Stomach (tissue), 9 donors: Measurements from ENCODE around the gene SGCE. TPM values are rescaled to one million over a fixed set of nuclear protein-coding genes. Genes with fewer than 3 reads are reported as not detected.

Experiments used
- DNase-seq, 2 donors: peaks; one replicate each; pipeline versions ENCODE4 v3.0.0 to v3.0.0-alpha.2; 2013 to 2019
- H3K27ac ChIP-seq, 5 donors: fragments of 200-600 bp in 4 of 5; sonication (generic) in 4 of 5; one replicate each; pipeline ENCODE4 v1.5.1; 2013 to 2019; ENCODE audit warnings: mild to moderate bottlenecking in 1 of 5, moderate library complexity in 1 of 5
- H3K27me3 ChIP-seq, 3 donors: fragments of 200-600 bp; sonication (generic); one replicate each; pipeline ENCODE4 v1.5.1; 2017 to 2019; ENCODE audit warnings: mixed run types in 1 of 3
- H3K36me3 ChIP-seq, 4 donors: fragments of 200-600 bp; sonication (generic); 1 replicate in 3 of 4; 2 replicates in 1 of 4; pipeline ENCODE4 v1.5.1; 2016 to 2019
- H3K4me1 ChIP-seq, 4 donors: fragments of 200-600 bp; sonication (generic); one replicate each; pipeline ENCODE4 v1.5.1; 2016 to 2019
- H3K4me3 ChIP-seq, 4 donors: fragments of 200-600 bp; sonication (generic) in 3 of 4; one replicate each; pipeline ENCODE4 v1.5.1; 2016 to 2019; ENCODE audit warnings: mild to moderate bottlenecking in 1 of 4
- H3K9me3 ChIP-seq, 4 donors: fragments of 200-600 bp; sonication (generic); one replicate each; pipeline ENCODE4 v1.5.1; 2016 to 2019
- CTCF ChIP-seq, 7 experiments: fragments of 450-650 bp in 4 of 7; fragments of 200-600 bp in 3 of 7; sonication (generic) in 3 of 7; IDR thresholded peaks; one replicate each; pipeline ENCODE4 v1.5.1; 2016 to 2019; ENCODE audit warnings: antibody characterized with exemption in 7 of 7, control low read depth in 2 of 7, mild to moderate bottlenecking in 1 of 7
- EP300 ChIP-seq: sonication (generic); formaldehyde crosslinking; IDR thresholded peaks from one replicate; pipeline ENCODE4 v1.6.1; 2017; ENCODE audit warnings: antibody characterized with exemption
- POLR2A ChIP-seq, 4 donors: fragments of 450-650 bp; IDR thresholded peaks; one replicate each; pipeline ENCODE4 v1.6.1; 2016; ENCODE audit warnings: antibody characterized with exemption in 4 of 4, control low read depth in 2 of 4, mild to moderate bottlenecking in 1 of 4, moderate library complexity in 1 of 4
- POLR2AphosphoS5 ChIP-seq, 3 donors: sonication (generic); formaldehyde crosslinking; IDR thresholded peaks; one replicate each; pipeline ENCODE4 v1.6.1; 2016; ENCODE audit warnings: antibody characterized with exemption in 3 of 3
- WGBS, 5 donors: extraction: QIAGEN DNeasy Blood & Tissue Kit in 3 of 5; methylation state at CpG; one replicate each; pipeline versions ENCODE4 v1.1.5 to v1.1.7; 2013 to 2018; 5-methylcytosine and 5-hydroxymethylcytosine counted together
- intact Hi-C: fragments of 100-400 bp; cut with DNase I; formaldehyde crosslinking; loops from one replicate; pipeline ENCODE4 v1.15.1; 2023; ENCODE audit warnings: low total_unique reads
- polyA plus RNA-seq, 3 donors: library from polyadenylated mRNA; stranded (reverse); fragments of 200-250 nt; gene quantifications; one replicate each; pipeline ENCODE4 v1.2.3, GENCODE V29; 2013
- total RNA-seq, 5 donors: library from RNA; depleted of rRNA; stranded (reverse); fragments of >200 nt; gene quantifications; one replicate each; pipeline versions ENCODE4 v1.1.0 to v1.2.3, GENCODE V29; 2014 to 2016
- donor health status: healthy with polysubstance abuse.
- donor health status: Bipolar disorder and iron deficiency.
- donor health status: healthy.

The SGCE gene
- total and polyA plus RNA-seq, 8 donors: 12.0 to 142 (median 66.9) TPM

- intact Hi-C loops: no loop called here
- H3K27ac ChIP-seq: no peak overlapping the region
- no peak overlapping the region for H3K4me3 ChIP-seq
- H3K36me3 ChIP-seq: no peaks in the 10 kb centered on the region
- no peaks in the 10 kb centered on the region for H3K9me3 ChIP-seq
- H3K27me3 ChIP-seq: peaks cover 0 to 20% (median under 1%) of the 10 kb centered on the region in 3 donors
- 82 to 86% (median 84%) methylated on average over 5 of the region's 5 CpGs for WGBS, 5 donors
- peaks cover 0 to 35% (median 0%) of the 10 kb centered on the region in 4 donors for H3K4me1 ChIP-seq
- no peak for DNase-seq
- TF ChIP-seq CTCF (IDR thresholded peaks at IDR 0.05) (no peak), POLR2AphosphoS5 (IDR thresholded peaks at IDR 0.05) (no peak)
Measured at GRCh38 chr7:94648731-94649130, 7.2 kb downstream of the SGCE start.

GRCh38 chr7:94647295-94647694 lies 8.6 kb downstream of the SGCE start:
- H3K27ac ChIP-seq: no peak overlapping the region
- no peak for TF ChIP-seq CTCF (IDR thresholded peaks at IDR 0.05)
- TF ChIP-seq EP300: no peak
- no peak for TF ChIP-seq POLR2AphosphoS5 (IDR thresholded peaks at IDR 0.05)
- TF ChIP-seq POLR2A (IDR thresholded peaks at IDR 0.05): no peak
- intact Hi-C loops: no loop called here
- H3K4me3 ChIP-seq: no peak overlapping the region
- peaks cover 0 to 7% (median 0%) of the 10 kb centered on the region in 3 donors for H3K27me3 ChIP-seq
- WGBS, 5 donors: 81 to 90% (median 84%) methylated on average over 3 of the region's 3 CpGs
- no peak for DNase-seq
- H3K9me3 ChIP-seq: no peaks in the 10 kb centered on the region
- H3K4me1 ChIP-seq: peaks cover 0 to 25% (median 0%) of the 10 kb centered on the region in 4 donors
- no peaks in the 10 kb centered on the region for H3K36me3 ChIP-seq

GRCh38 chr7:94643771-94644545 lies 12.0 kb downstream of the SGCE start:
- Histone ChIP-seq H3K36me3 (no peaks in the 10 kb centered on the region), H3K9me3 (no peaks in the 10 kb centered on the region), H3K27ac (no peak overlapping the region), H3K27me3 (no peaks in the 10 kb centered on the region), H3K4me3 (no peak overlapping the region), H3K4me1 (peaks cover 0 to 7% (median 0%) of the 10 kb centered on the region in 4 donors)
- 73 to 86% (median 84%) methylated on average over 3 of the region's 3 CpGs for WGBS, 5 donors
- no peak for DNase-seq
- TF ChIP-seq POLR2AphosphoS5 (IDR thresholded peaks at IDR 0.05): no peak
- TF ChIP-seq CTCF (IDR thresholded peaks at IDR 0.05): no peak
- TF ChIP-seq POLR2A (IDR thresholded peaks at IDR 0.05): no peak
- intact Hi-C loops: no loop called here

- Histone ChIP-seq H3K4me1 (no peaks in the 10 kb centered on the region), H3K27me3 (no peaks in the 10 kb centered on the region), H3K27ac (no peak overlapping the region), H3K36me3 (no peaks in the 10 kb centered on the region), H3K4me3 (no peak overlapping the region), H3K9me3 (no peaks in the 10 kb centered on the region)
- intact Hi-C loops: no loop called here
- no peak for DNase-seq
- TF ChIP-seq EP300 (no peak), CTCF (IDR thresholded peaks at IDR 0.05) (no peak), POLR2AphosphoS5 (IDR thresholded peaks at IDR 0.05) (no peak)
- 88 to 97% (median 94%) methylated on average over 2 of the region's 2 CpGs for WGBS, 5 donors
Measured at GRCh38 chr7:94642838-94643653, 12.9 kb downstream of the SGCE start.
